Glutamatergic neuron (in vitro differentiated cells): ENCODE data around the gene EHD3. TPM values are rescaled to one million over a fixed set of nuclear protein-coding genes. Genes with fewer than 3 reads are reported as not detected.

Experiments used
- DNase-seq: peaks from one replicate; pipeline ENCODE4 v3.0.0; 2022
- H3K27ac Mint-ChIP-seq: one replicate; pipeline ENCODE4 v1.8.0; 2020; ENCODE audit warnings: mild to moderate bottlenecking, mixed read lengths, inconsistent platforms; ENCODE audit not compliant: unreplicated experiment
- H3K27me3 Mint-ChIP-seq: one replicate; pipeline ENCODE4 v1.8.0; 2020; ENCODE audit warnings: mild to moderate bottlenecking, moderate library complexity, mixed read lengths, inconsistent platforms; ENCODE audit not compliant: unreplicated experiment
- H3K36me3 Mint-ChIP-seq: one replicate; pipeline ENCODE4 v1.8.0; 2020; ENCODE audit warnings: mild to moderate bottlenecking, mixed read lengths, inconsistent platforms; ENCODE audit not compliant: unreplicated experiment
- H3K4me1 Mint-ChIP-seq: one replicate; pipeline ENCODE4 v1.8.0; 2020; ENCODE audit warnings: mild to moderate bottlenecking, low read depth, mixed read lengths, inconsistent platforms; ENCODE audit not compliant: unreplicated experiment
- H3K4me3 Mint-ChIP-seq: one replicate; pipeline ENCODE4 v1.8.0; 2020; ENCODE audit warnings: mild to moderate bottlenecking, mixed read lengths, inconsistent platforms; ENCODE audit not compliant: unreplicated experiment
- H3K9me3 Mint-ChIP-seq: one replicate; pipeline ENCODE4 v1.8.0; 2020; ENCODE audit warnings: mild to moderate bottlenecking, moderate library complexity, mixed read lengths, inconsistent platforms; ENCODE audit not compliant: unreplicated experiment
- CTCF ChIP-seq: fragments of 200-600 bp; sonication (generic); IDR thresholded peaks from one replicate; pipeline ENCODE4 v1.5.0; 2021; ENCODE audit not compliant: partially characterized antibody, unreplicated experiment
- total RNA-seq: library from RNA; stranded (reverse); fragmentation: NEBNext Ultra II Directional; extraction: Animal tissue kit (Norgen Biotek cat#: 25700); gene quantifications from one replicate; pipeline ENCODE4 v1.2.1, GENCODE V29; 2021; ENCODE audit not compliant: unreplicated experiment

The EHD3 gene
- total RNA-seq, 1 donor from 2014 or later: 11.5 TPM

GRCh38 chr2:31270131-31270530, 36.2 kb downstream of the EHD3 start:
- Mint-ChIP-seq H3K4me3 (no peak overlapping the region), H3K9me3 (peaks cover 6% of the 10 kb centered on the region), H3K27ac (no peak overlapping the region), H3K36me3 (no peaks in the 10 kb centered on the region), H3K27me3 (peaks cover 2% of the 10 kb centered on the region), H3K4me1 (peaks cover 21% of the 10 kb centered on the region)
- TF ChIP-seq CTCF: no peak
- DNase-seq: no peak

GRCh38 chr2:31270822-31271231, 36.9 kb downstream of the EHD3 start:
- peaks cover 6% of the 10 kb centered on the region for H3K9me3 Mint-ChIP-seq
- no peak for TF ChIP-seq CTCF
- DNase-seq: no peak
- no peak overlapping the region for H3K27ac Mint-ChIP-seq
- H3K36me3 Mint-ChIP-seq: no peaks in the 10 kb centered on the region
- peaks cover 2% of the 10 kb centered on the region for H3K27me3 Mint-ChIP-seq
- no peak overlapping the region for H3K4me3 Mint-ChIP-seq
- H3K4me1 Mint-ChIP-seq: peaks cover 21% of the 10 kb centered on the region

GRCh38 chr2:31271851-31272267, 37.9 kb downstream of the EHD3 start:
- no peak for DNase-seq

GRCh38 chr2:31274401-31275075, 40.6 kb downstream of the EHD3 start:
- DNase-seq: no peak
- peaks cover 2% of the 10 kb centered on the region for H3K27me3 Mint-ChIP-seq
- no peak overlapping the region for H3K27ac Mint-ChIP-seq
- TF ChIP-seq CTCF: no peak
- H3K36me3 Mint-ChIP-seq: no peaks in the 10 kb centered on the region
- H3K9me3 Mint-ChIP-seq: peaks cover 1% of the 10 kb centered on the region
- H3K4me3 Mint-ChIP-seq: no peak overlapping the region
- no peaks in the 10 kb centered on the region for H3K4me1 Mint-ChIP-seq

More at GRCh38 chr2:31271851-31272267, 37.9 kb downstream of the EHD3 start:
- peaks cover 2% of the 10 kb centered on the region for H3K27me3 Mint-ChIP-seq
- TF ChIP-seq CTCF: no peak
- no peaks in the 10 kb centered on the region for H3K36me3 Mint-ChIP-seq
- peaks cover 15% of the 10 kb centered on the region for H3K4me1 Mint-ChIP-seq
- peaks cover 3% of the 10 kb centered on the region for H3K9me3 Mint-ChIP-seq
- H3K27ac Mint-ChIP-seq: no peak overlapping the region
- no peak overlapping the region for H3K4me3 Mint-ChIP-seq

- Mint-ChIP-seq H3K4me3 (no peak overlapping the region), H3K4me1 (no peaks in the 10 kb centered on the region), H3K27ac (no peak overlapping the region), H3K9me3 (peaks cover 1% of the 10 kb centered on the region), H3K27me3 (peaks cover 2% of the 10 kb centered on the region), H3K36me3 (no peaks in the 10 kb centered on the region)
- no peak for DNase-seq
- no peak for TF ChIP-seq CTCF
Observed at GRCh38 chr2:31275976-31276375, 42.0 kb downstream of the EHD3 start.
